Spleen (tissue), 7 donors: Measurements from ENCODE around the gene LRBA.

ENCODE experiments used
- CTCF ChIP-seq, 11 experiments: fragments of 200-600 bp in 7 of 11; fragments of 450-650 bp in 4 of 11; sonication (generic) in 4 of 11; IDR thresholded peaks in 8 of 11; conservative IDR thresholded peaks in 3 of 11; 1 replicate in 7 of 11; 2 replicates in 4 of 11; pipeline versions ENCODE4 v1.4.0 to v1.8.0; 2016 to 2021; ENCODE audit warnings: antibody characterized with exemption in 11 of 11, inconsistent platforms in 4 of 11, mild to moderate bottlenecking in 1 of 11
- POLR2A ChIP-seq, 3 donors: fragments of 450-650 bp; IDR thresholded peaks; one replicate each; pipeline ENCODE4 v1.5.1; 2017; ENCODE audit warnings: antibody characterized with exemption in 3 of 3, mild to moderate bottlenecking in 1 of 3
- POLR2AphosphoS5 ChIP-seq, 3 donors: sonication (generic); formaldehyde crosslinking; IDR thresholded peaks; one replicate each; pipeline ENCODE4 v1.5.1; 2017; ENCODE audit warnings: antibody characterized with exemption in 3 of 3
- donor health status: DM: no; HTN: no; CAD: no; lungs with moderate emphysema.
- donor health status: DM: no; HTN: no; CAD: no.
- donor health status: DM: no; HTN: no; CAD: no.

GRCh38 chr4:150369434-150370380 is 645.4 kb downstream of the LRBA start:
- no peak for TF ChIP-seq CTCF (IDR thresholded peaks at IDR 0.05 in 8 of 11, conservative IDR thresholded peaks at IDR 0.05 in 3 of 11)
- TF ChIP-seq POLR2A (IDR thresholded peaks at IDR 0.05): no peak
- no peak for TF ChIP-seq POLR2AphosphoS5 (IDR thresholded peaks at IDR 0.05)
